Colonic mucosa (tissue), 4 donors: ENCODE measurements around the gene EPHA8. TPM values are rescaled to one million over a fixed set of nuclear protein-coding genes. Genes with fewer than 3 reads are reported as not detected.

Experiments used
- DNase-seq: peaks from one replicate; pipeline ENCODE4 v3.0.0-alpha.2; 2020
- H3K27ac ChIP-seq: fragments of 200-600 bp; one replicate; pipeline ENCODE4 v1.8.0; 2021
- H3K27me3 ChIP-seq: fragments of 200-600 bp; one replicate; pipeline ENCODE4 v1.8.0; 2021
- H3K36me3 ChIP-seq: fragments of 200-600 bp; one replicate; pipeline ENCODE4 v1.8.0; 2021
- H3K4me1 ChIP-seq: fragments of 200-600 bp; one replicate; pipeline ENCODE4 v1.8.0; 2021; ENCODE audit warnings: mild to moderate bottlenecking
- H3K4me3 ChIP-seq: fragments of 200-600 bp; one replicate; pipeline ENCODE4 v1.8.0; 2021
- H3K9ac ChIP-seq, 2 donors: one replicate each; pipeline ENCODE4 v1.7.0; 2013; ENCODE audit warnings: control low read depth in 2 of 2, low read depth in 2 of 2, low read length in 2 of 2
- H3K9me3 ChIP-seq: fragments of 200-600 bp; one replicate; pipeline ENCODE4 v1.8.0; 2021
- intact Hi-C: fragments of 100-400 bp; cut with DNase I; formaldehyde crosslinking; loops from one replicate; pipeline ENCODE4 v1.14.1; 2022
- total RNA-seq, 2 donors: library from RNA; stranded (reverse); fragmentation: NEBNext Ultra II Directional in 1 of 2; extraction: Animal tissue kit (Norgen Biotek cat#: 25700) in 1 of 2; gene quantifications; one replicate each; pipeline ENCODE4 v1.2.1, GENCODE V29; 2021
- TF ChIP-seq, protein P1 (sequence below): fragments of 200-600 bp; IDR thresholded peaks from one replicate; pipeline ENCODE4 v1.8.0; 2022; ENCODE audit warnings: antibody characterized with exemption, mild to moderate bottlenecking
- donor health status: healthy.
- donor health status: DM: no; HTN: no; CAD: no.
- donor health status: DM: no; HTN: no; CAD: no.

EPHA8 gene
- total RNA-seq, 2 donors from 2014 or later = not detected

- Histone ChIP-seq H3K9ac (no peak overlapping the region), H3K36me3 (no peaks in the 10 kb centered on the region), H3K4me1 (no peaks in the 10 kb centered on the region), H3K27me3 (no peaks in the 10 kb centered on the region), H3K4me3 (no peak overlapping the region), H3K27ac (no peak overlapping the region), H3K9me3 (no peaks in the 10 kb centered on the region)
- TF ChIP-seq, protein P1, sequence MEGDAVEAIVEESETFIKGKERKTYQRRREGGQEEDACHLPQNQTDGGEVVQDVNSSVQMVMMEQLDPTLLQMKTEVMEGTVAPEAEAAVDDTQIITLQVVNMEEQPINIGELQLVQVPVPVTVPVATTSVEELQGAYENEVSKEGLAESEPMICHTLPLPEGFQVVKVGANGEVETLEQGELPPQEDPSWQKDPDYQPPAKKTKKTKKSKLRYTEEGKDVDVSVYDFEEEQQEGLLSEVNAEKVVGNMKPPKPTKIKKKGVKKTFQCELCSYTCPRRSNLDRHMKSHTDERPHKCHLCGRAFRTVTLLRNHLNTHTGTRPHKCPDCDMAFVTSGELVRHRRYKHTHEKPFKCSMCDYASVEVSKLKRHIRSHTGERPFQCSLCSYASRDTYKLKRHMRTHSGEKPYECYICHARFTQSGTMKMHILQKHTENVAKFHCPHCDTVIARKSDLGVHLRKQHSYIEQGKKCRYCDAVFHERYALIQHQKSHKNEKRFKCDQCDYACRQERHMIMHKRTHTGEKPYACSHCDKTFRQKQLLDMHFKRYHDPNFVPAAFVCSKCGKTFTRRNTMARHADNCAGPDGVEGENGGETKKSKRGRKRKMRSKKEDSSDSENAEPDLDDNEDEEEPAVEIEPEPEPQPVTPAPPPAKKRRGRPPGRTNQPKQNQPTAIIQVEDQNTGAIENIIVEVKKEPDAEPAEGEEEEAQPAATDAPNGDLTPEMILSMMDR = no peak
- intact Hi-C loops = no loop called here
- DNase-seq = no peak
Observed at GRCh38 chr1:22579541-22580155, 16.4 kb downstream of the EPHA8 start.

- TF ChIP-seq, protein P1 = no peak
- Histone ChIP-seq H3K9me3 (no peaks in the 10 kb centered on the region), H3K27me3 (no peaks in the 10 kb centered on the region), H3K9ac (no peak overlapping the region), H3K4me1 (no peaks in the 10 kb centered on the region), H3K4me3 (no peak overlapping the region), H3K27ac (no peak overlapping the region), H3K36me3 (no peaks in the 10 kb centered on the region)
- intact Hi-C loops = no loop called here
- no peak for DNase-seq
Observed at GRCh38 chr1:22582661-22583635, 19.7 kb downstream of the EPHA8 start.

GRCh38 chr1:22584001-22584562, 20.8 kb downstream of the EPHA8 start:
- intact Hi-C loops = no loop called here
- H3K27ac ChIP-seq = no peak overlapping the region

DNA sequence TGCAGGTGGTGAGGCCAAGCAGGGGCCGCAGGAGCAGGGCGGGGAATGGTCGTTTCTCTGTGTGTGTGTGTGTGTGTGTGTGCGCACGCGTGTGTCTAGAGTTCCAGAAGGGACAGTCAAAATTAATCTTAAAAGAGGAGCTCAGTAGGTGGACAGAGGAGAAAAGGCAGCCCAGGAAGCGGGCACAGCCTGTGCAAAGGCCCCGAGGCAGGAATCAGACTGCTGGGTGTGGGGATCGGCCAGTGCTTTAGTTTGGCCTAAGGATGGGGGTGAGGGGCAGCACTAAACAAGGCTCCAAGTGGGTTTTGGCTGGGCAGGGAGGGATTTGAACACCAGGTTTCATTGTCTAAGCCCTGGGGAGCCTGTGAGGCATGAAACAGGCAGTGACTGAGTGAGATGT, 21.7 kb downstream of the EPHA8 start:
- TF ChIP-seq, protein P1 = no peak
- no peak for DNase-seq
- no peak overlapping the region for H3K4me3 ChIP-seq
- intact Hi-C loops = no loop called here
- H3K9ac ChIP-seq = no peak overlapping the region
- no peak overlapping the region for H3K27ac ChIP-seq
- H3K27me3 ChIP-seq = no peaks in the 10 kb centered on the region
- no peaks in the 10 kb centered on the region for H3K4me1 ChIP-seq
- no peaks in the 10 kb centered on the region for H3K36me3 ChIP-seq
- H3K9me3 ChIP-seq = no peaks in the 10 kb centered on the region

More at GRCh38 chr1:22584001-22584562, 20.8 kb downstream of the EPHA8 start:
- no peaks in the 10 kb centered on the region for H3K36me3 ChIP-seq
- DNase-seq = no peak
- H3K9me3 ChIP-seq = no peaks in the 10 kb centered on the region
- H3K9ac ChIP-seq = no peak overlapping the region
- H3K4me3 ChIP-seq = no peak overlapping the region
- no peaks in the 10 kb centered on the region for H3K27me3 ChIP-seq
- TF ChIP-seq, protein P1 = no peak
- no peaks in the 10 kb centered on the region for H3K4me1 ChIP-seq

DNA sequence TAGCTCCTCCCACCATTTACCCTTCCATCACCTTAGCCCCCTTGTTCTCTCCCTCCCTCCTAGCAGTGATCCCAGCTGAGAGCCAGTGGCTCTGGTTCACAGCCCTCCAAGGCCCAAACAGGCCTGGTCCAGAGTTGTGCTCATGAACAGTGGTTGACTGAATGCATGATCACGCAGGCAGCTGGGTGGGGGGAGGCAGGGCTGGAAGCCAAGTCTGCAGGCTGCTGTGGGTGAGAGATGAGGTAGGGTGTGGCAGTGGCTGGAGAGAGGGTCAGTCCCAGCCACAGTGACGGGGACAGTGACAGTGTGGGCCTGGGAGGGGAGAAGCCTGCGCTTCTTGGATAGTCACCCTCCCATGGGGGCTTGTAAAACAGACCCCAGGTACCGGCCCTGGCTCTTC, 22.2 kb downstream of the EPHA8 start:
- DNase-seq = no peak
- Histone ChIP-seq H3K9me3 (no peaks in the 10 kb centered on the region), H3K9ac (no peak overlapping the region), H3K27ac (no peak overlapping the region), H3K4me1 (no peaks in the 10 kb centered on the region), H3K4me3 (no peak overlapping the region), H3K36me3 (no peaks in the 10 kb centered on the region), H3K27me3 (no peaks in the 10 kb centered on the region)
- TF ChIP-seq, protein P1 = no peak
- intact Hi-C loops = no loop called here
